Heart left ventricle (tissue), 13 donors: ENCODE measurements around the gene TIMM50.

Experiments
- POLR2A ChIP-seq, 2 donors: fragments of 450-650 bp; IDR thresholded peaks; one replicate each; pipeline ENCODE4 v1.6.1; 2017; ENCODE audit warnings: antibody characterized with exemption in 2 of 2, mild to moderate bottlenecking in 2 of 2, moderate library complexity in 2 of 2
- TF ChIP-seq, protein P1 (sequence below), 12 donors: fragments of 200-600 bp; sonication (generic) in 4 of 12; IDR thresholded peaks; one replicate each; pipeline versions ENCODE4 v1.5.0 to v1.8.0; 2018 to 2022; ENCODE audit warnings: antibody characterized with exemption in 12 of 12, mild to moderate bottlenecking in 5 of 12
- donor health status: ischemic (EF 13 %, LVEDD 7.1; RV severe dilation, severe dysfunction).
- donor health status: DM: no; HTN: yes; CAD: no.
- donor health status: DM: no; HTN: no; CAD: no.
- donor health status: ischemic (EF 25% LVEDD 6.9; RV normal size, moderate dysfunction).
- donor health status: ischemic (EF 25% LVEDD 5.7; RV mildly dilated, moderate dysfunction).
- donor health status: ischemic (EF 35%, LVEDD 5.7; RV mildly dilated, moderate dysfunction).
- donor health status: nonischemic (EF 11% LVEDD 7.7; RV severe dilation, severe dysfunction).
- donor health status: DM: yes; HTN: yes; CAD: no.
- donor health status: PGD.
- donor health status: ischemic (EF 29% LVEDD 5.4; RV normal size, mild dysfunction).
- donor health status: nonischemic (EF 23%, LVEDD 6.1; RV moderate dilation, normal function).

DNA sequence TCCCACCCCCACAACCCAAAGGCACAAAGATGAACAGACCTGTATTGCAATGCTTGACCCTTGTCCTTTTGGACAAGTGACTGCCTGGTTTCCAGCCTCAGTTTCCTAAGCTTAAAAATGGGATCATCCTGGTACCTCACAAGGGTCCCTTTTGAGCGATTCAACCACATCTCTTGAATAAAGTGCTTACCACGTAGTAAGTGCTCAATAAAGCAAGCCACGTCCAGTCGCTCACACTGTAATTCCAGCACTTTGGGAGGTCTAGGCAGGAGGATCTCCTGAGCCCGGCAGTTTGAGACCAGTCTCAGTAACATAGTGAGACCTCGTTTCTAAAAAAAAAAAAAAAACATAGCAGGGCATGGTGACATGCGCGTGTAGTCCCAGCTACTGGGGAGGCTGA lies 19.3 kb downstream of the TIMM50 start:
- TF ChIP-seq, protein P1, sequence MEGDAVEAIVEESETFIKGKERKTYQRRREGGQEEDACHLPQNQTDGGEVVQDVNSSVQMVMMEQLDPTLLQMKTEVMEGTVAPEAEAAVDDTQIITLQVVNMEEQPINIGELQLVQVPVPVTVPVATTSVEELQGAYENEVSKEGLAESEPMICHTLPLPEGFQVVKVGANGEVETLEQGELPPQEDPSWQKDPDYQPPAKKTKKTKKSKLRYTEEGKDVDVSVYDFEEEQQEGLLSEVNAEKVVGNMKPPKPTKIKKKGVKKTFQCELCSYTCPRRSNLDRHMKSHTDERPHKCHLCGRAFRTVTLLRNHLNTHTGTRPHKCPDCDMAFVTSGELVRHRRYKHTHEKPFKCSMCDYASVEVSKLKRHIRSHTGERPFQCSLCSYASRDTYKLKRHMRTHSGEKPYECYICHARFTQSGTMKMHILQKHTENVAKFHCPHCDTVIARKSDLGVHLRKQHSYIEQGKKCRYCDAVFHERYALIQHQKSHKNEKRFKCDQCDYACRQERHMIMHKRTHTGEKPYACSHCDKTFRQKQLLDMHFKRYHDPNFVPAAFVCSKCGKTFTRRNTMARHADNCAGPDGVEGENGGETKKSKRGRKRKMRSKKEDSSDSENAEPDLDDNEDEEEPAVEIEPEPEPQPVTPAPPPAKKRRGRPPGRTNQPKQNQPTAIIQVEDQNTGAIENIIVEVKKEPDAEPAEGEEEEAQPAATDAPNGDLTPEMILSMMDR (IDR thresholded peaks at IDR 0.05): no peak
- no peak for TF ChIP-seq POLR2A (IDR thresholded peaks at IDR 0.05)
